HG03571 (cell line): ENCODE data around the gene SLC38A2.

ENCODE experiments used
- ATAC-seq: cut with Tn5 transposase; IDR thresholded peaks from one replicate; pipeline ENCODE4 v1.9.1; 2021; ENCODE audit not compliant: unreplicated experiment

Gene SLC38A2

DNA sequence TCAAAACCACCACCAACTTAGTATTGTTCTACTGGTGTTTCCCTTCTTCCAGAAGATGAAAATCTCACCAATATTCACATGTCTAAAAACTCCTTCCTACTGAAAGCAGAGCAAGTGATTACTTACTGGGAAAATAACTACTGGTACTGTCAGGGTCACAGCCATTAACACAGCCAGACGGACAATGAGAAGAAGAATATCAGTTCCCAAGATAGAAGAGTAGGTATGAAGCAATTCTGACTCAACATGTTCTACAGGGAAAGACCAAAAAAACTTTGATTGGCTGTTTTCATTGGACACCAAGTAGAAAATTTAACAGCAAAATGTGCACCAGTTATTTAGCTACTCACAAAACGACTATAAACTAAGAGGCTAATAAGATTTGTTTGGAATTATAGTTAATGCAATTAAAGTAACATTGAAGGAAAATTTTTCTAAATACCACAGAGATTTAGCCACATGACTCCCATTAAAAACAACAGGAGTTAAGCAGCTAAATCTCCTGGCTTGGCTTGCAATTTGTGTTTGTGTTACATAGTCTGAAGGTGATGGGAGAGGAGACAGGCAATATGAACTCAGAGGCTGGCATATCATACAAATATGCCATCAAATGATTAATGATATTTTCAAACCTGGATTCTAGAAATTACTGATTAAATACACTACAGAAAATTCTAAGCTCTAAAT lies 9.5 kb downstream of the SLC38A2 start:
- ATAC-seq = no peak

DNA sequence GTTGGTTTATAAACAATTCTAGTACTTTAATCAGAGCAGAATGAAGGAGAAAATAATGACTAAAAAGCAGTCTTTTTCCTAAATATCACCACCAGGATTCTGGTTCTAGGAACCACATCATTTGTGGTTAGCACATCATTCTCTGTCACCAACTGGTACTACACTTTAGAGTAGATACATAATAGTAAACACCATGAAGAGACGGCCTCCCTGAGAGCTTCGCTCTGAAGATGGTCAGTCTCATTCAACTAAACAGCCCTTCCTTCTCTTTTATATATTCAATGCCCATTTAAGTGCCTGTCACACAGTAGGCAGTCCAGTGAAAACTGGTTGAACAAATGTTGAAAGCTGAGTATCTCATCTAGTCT lies 10.9 kb downstream of the SLC38A2 start:
- no peak for ATAC-seq

DNA sequence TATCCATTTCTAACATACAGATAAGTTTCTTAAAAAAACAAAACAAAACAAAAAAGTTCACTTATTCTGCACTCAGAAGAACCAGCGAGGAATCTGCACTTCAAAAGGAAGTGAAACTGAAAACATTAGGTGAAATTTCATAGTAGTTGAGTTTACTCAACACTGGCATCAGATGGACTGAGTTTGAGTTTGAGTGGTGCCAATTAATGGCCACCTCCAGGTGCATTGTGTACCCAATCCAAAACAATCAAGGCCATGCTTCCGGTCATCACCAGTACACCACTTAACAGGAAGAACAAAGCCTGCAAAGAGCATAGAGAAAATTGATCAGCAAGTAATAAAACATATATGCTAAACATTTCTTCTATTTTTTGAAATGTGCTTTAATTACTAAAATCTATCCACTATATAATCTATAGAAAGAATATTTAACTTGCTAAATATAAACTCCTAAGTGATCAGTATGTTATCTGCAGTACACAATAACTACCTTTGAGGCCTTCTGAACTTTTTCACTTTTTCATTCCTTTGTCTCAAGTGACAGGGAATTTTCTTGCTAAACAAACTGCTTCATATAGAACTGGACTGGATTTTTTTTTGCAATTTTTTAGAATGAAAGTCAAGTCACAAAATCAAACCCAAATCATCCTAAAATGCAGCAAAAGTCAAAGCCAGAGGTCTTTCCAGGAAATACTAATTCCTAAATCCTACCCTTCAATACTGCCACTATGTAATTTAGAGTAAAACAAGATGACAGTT lies 11.5 kb downstream of the SLC38A2 start:
- peak; percentile 81 for ATAC-seq

DNA sequence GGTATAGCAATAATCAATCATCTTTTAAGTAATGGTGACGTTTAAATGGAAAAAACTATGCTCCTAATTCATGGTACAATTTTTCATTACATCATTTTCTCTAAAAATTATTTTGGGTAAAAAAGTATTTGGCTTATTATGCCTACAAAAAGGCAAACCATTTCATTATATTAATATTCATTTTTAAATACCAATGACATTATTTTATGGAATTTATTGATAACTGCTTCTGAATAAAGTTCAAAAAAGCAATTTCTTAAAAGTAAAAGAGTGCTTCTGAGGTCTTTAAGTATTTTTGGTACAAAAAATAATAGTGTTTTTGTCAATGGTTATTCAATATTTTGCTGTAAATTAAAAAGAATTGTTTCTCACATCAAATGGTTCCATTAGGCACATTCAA lies 12.2 kb downstream of the SLC38A2 start:
- no peak for ATAC-seq

GRCh38 chr12:46359667-46360280 lies 12.8 kb downstream of the SLC38A2 start:
- no peak for ATAC-seq

DNA sequence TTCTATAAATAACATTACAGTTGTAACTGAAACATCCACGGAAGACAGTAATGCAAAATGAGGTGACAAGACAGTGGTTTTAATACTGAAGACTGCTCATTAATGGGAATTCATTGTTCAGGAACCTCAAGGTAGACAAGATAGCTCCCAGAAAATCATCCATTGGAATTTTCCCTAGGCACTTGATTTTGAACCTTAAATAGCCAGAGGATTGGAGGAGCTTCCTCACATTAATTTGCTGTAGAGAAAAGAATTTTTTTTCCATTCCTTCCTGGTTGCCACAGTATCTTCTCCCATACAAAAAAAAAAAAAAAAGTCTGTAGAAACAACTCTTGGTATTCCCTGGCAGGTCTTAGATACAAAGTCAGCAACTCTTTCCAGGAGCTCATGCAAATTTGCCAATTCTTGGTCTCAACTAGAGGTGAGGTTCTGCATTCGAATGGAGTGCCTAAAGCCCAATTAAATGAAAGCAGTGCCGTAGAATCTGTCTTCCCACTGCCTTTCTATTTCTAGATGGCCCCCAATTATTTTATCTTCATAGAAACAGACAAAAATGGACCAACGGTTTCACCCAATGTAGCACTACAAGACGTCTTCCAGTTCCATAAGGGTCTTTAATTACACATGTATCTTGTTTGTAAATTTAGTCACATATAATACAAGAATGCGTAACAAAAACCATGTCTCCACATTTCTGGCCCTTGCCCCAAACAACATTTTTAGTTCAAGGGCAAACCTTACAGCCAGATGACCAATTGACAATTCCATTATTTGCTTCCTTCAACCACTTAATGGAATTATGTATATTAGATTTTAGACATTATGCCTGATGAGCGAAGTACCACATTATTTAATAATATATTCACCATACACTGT lies 13.5 kb downstream of the SLC38A2 start:
- no peak for ATAC-seq

GRCh38 chr12:46358325-46358700 lies 14.3 kb downstream of the SLC38A2 start:
- ATAC-seq = no peak

GRCh38 chr12:46357438-46358324 lies 14.9 kb downstream of the SLC38A2 start:
- ATAC-seq = no peak

- no peak for ATAC-seq
Observed at GRCh38 chr12:46356655-46357437, 15.7 kb downstream of the SLC38A2 start.

GRCh38 chr12:46354802-46355199 lies 17.8 kb downstream of the SLC38A2 start:
- no peak for ATAC-seq

DNA sequence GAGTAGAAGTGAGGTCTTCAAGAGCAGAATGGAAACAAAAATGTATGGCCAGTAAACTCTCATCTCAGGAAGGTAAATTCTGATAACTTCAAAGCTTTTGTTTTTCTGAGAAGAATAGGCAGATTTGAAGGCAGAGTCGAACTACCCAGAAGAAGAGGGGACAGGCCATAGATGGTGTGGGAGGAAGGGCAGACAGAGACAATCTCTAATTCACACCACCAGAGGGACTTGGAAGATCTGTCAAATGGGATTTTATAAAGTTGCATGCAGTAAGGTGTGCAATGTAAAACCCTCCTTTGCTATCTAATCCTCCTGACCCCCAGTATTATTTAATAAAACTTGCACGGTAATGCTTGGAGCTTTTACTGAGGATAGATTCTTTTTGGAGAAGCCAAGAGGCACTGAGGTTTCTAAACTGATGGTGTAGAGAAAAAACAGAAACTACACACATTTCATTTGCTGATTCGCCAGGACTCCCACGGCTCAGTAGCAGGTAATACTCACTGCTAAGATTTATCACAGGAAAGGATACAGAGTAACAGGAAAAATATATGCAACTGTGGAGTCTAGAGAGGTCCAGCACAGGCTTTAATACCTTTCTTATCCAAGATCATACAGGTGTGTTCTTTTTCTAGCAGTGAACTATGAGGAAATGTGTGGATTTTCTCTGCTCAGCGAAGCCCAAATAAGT lies 18.3 kb downstream of the SLC38A2 start:
- ATAC-seq = no peak

DNA sequence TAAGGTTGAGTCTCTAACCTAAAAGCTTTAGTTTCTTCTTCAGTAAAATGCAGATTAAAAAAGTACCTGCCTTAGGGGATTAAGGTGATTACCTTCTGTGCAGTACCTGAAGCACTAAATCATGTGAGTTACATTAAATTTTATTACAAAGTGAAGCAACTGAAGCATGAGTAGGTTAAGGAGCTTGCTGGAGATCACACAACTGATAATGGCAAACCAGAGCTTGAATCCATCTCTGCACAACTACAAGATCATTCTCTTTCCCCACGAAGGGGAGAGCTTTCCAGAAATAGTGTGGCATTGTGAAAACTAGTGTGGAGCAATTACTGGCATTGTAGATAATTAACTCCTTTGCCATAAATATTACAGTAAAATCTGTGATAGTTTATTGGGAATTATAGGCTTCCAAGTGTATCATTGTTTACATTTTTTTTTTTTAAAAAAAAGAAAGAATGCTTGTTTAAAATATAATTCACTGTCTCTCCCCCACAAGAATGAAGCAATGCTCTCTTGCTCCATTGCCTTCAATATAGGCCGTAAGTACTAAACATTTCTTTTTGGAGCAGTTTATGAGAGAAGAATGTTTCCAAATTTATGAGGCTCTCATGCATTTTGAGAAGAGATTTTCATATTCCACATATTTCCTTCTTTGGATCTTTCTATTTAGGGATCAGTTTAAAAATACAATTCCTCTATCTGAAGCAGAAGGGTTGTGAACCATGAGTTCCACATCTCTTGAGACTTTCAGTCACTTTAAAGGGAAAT lies 20.5 kb downstream of the SLC38A2 start:
- ATAC-seq = no peak

DNA sequence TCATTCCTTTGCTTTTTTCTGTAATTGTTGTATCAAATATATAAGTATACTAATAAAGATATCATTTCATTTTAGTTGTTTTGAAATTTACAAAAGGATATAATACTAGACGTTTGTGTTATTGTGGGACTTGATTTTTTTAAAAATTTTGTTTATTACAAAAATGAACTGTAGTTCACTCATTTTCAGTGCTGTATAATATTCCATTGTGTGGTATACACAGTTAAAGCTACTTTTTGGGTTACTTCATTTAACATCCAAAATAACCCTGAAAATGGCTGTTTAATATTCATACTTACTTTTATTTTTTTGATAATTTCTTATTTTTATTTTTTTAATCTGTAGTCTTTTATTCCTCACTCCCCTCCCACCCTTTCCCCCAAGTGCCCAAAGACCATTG lies 21.4 kb downstream of the SLC38A2 start:
- no peak for ATAC-seq

- no peak for ATAC-seq
Observed at GRCh38 chr12:46349253-46349652, 23.3 kb downstream of the SLC38A2 start.

DNA sequence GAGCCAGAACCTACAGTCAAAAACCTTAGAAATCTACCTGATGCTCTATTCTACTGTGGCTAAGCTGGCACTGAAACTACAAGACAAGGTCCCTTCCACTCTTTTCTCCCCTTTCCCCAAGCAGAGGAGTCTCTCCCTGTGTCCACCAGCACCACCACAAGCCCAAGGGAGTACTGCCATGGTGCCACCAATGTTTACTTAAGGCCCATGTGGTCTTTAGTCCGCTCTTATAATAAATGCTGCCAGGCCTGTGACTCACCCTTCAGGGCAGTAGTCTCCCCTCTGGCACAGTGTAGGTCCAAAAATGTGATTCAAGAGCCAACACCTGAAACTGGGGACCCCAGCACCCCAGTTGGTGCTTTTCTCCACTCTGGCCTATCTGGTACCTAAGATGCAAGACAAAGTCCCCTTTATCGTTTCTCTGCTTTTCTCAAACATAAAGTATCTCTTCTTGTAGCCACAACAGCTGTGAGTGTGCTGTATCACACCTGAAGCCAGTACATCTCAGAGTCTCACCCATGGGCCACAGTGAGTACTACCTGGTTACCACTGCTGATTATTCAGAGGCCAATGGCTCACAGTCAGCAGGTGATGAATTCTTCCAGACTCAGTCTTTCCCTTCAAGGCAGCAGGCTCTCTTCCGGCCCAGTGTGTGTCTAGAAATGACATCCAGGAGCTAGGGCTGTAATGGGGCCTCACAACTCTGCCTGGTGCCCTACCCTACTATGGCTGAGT lies 29.3 kb downstream of the SLC38A2 start:
- no peak for ATAC-seq

GRCh38 chr12:46342562-46343033 lies 30.0 kb downstream of the SLC38A2 start:
- no peak for ATAC-seq

GRCh38 chr12:46339051-46339450 lies 33.5 kb downstream of the SLC38A2 start:
- no peak for ATAC-seq
